ENCODE data around the gene UBE2I.

Gene UBE2I

DNA sequence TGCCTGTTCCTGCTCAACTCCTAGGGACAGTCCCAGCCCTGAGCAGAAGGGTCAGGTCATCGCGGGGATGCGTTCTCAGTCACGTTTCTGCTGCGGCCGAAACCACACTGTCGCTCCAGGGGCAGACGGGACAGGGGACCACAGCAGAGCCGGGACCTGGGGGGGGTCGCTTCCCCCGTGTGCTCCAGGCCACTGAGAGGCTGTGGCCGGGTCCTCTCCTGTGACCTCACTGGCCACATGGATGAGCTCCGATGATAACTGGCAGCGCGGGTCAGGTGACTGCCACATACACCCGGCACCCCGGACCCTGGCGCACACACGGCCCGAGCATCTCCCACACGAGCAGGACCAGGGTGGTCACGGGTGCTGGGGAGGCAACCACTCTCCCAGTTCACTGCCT, 55.1 kb downstream of the UBE2I start:
- no peak for DNase-seq

DNA sequence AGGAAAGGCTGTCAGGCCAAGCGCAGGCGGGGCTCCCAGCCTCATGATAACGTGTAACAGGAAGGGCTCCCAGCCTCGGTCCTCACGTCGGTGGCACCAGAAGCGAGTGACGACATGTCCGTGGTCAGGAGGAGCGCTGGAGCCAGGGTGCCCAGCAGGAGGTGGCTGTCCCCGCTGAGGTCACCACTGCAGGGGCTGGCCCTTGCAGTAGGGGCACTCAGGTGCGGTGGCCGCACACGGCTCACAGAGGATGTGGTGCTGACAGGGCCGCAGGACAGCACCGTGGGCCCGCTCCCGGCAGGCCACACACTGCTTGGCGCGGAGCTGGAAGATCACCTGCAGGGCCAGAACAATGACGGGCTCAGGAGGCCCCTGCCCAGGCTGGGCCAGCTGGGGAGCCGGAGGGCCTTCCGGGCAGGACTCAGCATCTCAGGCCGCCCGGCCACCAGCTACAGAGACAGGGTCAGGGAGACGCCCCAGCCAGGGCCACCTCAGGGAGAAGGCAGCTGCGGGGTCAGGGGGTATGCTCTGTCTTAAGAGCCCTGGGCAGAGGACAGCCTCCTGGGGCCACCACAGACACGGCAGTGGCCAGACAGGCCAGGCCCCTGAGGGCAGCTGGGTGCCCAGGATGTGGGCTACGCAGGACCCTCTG, 56.8 kb downstream of the UBE2I start:
- DNase-seq = no peak

DNA sequence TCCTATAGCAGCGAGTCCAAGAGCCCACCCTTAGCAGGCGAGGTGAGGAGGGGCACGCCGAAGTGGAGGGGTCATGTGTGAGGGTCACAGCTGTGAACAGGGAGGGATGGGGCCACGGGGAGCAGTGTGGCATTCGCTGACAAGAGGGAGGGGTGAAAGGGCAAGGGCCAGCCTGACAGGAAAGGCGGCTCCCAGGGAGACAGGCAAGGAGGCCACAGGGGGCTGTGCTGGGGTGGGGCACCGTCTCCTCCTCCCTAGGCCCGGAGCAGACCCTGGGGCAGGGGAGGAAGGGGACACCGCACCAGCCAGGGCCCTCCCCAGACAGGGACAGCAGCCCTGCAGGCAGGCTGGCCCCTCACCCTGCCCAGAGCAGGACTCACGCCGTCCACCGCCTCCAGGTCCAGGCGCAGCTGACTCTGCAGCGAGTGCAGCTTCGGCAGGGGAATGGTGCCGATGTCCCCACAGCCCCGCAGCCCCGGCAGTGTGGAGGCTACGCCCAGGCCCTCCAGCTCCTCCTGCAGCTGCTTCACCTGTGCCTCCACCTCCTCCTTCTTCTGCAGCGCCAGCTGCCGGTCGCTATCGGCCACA, 57.4 kb downstream of the UBE2I start:
- no peak for DNase-seq

DNA sequence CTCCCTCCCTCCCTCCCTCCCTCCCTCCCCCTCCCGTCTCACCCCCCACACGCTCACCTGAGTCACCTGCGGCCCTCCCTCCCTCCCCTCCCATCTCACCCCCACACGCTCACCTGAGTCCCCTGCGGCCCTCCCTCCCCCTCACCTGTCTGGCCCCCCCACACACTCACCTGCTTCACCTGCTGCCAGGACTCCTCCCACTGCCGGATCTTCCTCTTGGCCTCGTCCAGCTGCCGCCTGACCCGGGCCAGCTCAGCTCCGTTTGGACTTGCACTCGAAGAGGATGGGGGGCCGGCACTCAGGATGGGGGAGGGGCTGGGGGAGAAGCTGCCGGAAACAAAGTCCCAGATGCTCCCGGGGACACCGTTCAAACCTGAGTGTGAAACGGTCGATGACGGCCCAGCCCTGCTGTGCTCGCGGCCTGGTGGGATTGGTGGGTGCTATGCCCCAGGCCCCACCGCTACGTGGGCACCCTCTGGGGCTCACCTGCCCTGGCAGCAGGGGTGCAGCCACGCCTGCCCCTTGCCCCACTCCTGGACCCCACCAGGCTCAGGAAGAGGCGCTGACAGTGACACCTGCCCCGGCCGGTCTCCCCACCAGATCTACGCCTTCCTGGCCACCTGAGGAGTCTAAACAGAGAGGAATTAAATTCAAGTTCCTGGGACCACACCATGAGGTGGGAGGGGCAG, 58.2 kb downstream of the UBE2I start:
- no peak for DNase-seq

DNA sequence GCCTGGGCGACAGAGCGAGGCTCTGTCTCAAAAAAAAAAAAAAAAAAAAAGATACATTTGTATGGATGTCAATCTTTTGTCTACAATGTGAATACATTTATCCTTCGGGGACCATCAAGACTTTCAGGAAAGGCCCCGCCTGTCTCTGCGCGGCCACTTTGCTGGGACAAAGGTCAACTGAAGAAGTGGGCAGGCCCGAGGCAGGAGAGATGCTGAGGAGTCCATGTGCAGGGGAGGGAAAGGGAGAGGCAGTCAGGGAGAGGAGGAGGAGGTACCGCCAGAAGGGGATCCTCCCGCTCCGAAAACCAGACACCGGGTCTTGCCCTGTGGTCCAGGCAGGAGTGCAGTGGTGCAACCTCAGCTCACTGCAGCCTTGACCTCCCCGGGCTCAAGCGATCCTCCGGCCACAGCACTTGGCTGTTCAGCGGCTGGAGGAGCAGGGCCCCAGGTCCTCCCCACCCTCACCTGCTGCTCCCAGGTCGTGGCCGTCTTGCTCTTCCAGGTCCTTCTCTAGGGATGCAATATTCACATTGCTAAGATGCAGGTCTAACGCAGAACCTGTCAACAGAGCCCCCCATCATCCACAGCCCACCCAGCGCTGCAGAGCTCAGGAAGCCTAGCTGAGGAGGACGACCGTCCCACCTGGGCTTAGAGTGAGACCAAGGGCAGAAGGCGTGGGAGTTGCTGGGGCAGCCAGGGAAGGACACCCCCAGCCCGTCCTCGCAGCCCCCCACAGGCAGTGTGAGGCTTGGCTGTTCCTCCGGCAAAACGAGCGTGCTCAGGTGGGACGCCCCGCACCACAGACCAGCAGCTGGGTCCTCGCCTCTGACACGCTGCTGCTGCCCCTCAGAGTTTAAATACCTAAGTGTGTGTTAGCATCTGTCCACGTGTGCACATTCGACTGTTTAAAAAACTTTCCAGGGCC, 61.9 kb downstream of the UBE2I start:
- no peak for DNase-seq

DNA sequence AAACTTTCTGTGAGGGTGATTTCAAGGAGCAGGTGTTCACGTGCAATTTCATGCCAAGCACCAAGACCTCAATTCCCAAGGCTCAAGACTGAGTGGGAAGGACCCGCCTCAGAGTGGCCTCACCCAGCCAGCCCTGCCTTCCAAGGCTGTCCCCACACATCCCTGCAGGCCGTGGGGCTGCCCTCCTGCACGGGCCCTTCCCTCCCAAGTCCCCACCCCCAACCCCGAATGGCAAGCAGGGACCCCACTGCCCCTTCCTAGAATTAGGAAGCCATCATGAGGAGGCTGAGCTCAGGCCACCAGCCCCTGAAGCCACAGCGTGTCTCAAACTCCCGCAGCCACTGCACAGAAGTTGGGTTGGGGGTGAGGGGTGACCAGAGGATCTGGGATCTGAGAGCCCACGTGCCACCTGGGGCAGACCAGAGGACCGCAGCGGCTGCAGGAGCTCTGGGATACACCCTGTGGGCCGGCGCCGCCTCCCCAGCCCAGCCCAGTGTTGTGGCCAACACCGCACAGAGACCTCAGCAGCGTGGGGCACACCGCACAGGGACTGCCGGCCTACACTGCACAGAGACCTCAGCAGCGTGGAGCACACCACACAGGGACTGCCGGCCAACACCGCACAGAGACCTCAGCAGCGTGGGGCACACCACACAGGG, 63.0 kb downstream of the UBE2I start:
- DNase-seq = no peak

DNA sequence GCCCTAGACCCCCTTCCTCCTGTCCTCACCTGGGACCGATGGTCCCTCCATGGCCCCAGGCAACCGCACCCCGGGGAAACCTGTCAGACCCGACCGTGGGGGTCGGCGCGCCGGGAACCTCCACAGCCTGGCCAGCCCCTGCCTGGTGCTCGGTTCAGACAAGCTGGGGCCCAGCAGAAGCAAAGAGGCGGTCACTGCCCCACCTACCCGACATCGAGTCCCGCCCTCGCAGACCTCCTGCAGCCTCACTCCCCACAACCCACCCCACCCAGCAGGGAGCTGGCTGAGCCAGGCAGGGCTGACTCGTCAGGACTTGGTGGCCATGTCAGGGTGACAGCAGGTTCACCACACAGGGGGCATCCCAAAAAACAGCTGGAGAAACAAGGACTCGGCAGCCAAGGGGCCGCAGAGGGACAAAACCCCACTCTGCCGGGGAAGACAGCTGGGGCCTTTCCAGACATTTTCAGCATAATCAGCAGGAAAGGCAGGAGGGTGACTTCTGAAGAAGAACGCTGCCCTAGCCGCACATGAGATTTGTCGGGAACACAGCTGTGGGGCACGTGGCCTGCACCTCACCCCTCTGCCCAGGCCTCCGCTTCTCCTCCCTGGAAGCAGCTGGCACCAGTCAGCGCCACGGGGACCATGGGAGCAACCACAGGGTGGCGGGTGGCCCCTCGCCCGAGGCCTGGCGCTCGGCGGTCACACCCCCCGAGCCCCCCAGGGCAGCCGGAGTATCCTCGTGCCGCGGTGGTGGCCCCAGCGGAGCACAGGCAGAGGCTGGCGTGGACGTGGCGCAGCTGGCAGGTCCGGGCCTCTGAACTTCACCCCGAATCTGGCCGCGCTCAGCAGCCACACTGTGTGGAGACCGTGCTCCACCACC, 65.2 kb downstream of the UBE2I start:
- no peak for DNase-seq

DNA sequence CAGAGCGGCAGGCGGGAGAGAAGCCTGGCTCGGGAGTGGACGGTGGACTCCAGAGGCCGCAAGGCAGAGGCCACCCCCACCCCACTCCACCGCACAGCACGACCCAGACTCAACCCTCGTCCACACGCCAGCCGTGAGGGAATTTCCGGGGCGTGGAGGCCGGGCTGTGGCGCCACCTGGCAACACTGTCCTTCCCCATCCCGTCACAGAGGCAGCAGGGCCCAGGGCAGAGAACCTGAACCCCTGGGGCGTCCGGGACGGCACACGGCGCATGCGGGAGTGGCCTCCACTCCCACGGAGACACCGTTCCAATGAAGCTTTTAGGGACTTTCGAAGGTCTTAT, 65.8 kb downstream of the UBE2I start:
- DNase-seq = no peak

DNA sequence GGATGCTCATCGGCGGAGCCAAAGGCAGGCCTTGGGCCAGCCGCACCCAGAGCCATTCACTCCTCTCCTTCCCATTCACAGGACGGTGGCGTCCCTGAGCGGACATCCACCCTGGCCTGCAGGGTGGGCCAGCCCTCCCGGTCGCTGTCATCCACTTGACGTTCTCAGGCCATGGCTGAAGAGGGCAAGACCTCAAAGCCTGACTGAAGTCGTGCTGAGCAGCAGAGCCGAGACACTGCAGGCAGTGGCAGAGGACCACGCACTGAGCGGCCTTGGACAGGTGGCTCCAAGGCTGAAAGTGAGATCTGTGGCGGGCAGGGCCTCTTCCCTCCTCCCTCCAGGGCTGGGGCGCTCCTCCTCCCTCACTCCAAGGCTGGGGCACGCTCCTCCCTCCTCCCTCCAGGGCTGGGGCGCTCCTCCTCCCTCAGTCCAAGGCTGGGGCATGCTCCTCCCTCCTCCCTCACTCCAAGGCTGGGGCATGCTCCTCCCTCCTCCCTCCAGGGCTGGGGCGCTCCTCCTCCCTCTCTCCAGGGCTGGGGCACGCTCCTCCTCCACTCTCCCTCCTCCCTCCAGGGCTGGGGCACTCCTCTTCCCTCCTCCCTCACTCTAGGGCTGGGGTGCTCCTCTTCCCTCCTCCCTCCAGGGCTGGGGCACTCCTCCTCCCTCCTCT, 66.4 kb downstream of the UBE2I start:
- DNase-seq = no peak
